K562 (cell line): ENCODE results near the gene SPEF1. TPM values are rescaled to one million over a fixed set of nuclear protein-coding genes. Genes with fewer than 3 reads are reported as not detected.

Experiments used
- CTCF ChIP-seq, 3 experiments: IDR thresholded peaks in 2 of 3; conservative IDR thresholded peaks in 1 of 3; 2 replicates each; pipeline ENCODE4 v1.5.1; 2011 to 2012; ENCODE audit warnings: low read length in 3 of 3, mild to moderate bottlenecking in 3 of 3, control low read depth in 2 of 3, improper control_type of control experiment in 1 of 3, inconsistent platforms in 1 of 3, low read depth in 1 of 3, mixed read lengths in 1 of 3, moderate library complexity in 1 of 3; ENCODE audit not compliant: insufficient read depth in 2 of 3
- ZNF395 ChIP-seq: fragments of 200-800 bp; sonication (Bioruptor generic); IDR thresholded peaks from 2 replicates; pipeline ENCODE4 v1.6.1; 2017; ENCODE audit warnings: missing genetic modification characterization, missing compliant biosample characterization
- ZNF639 ChIP-seq, 2 experiments: fragments of 200-800 bp in 1 of 2; sonication (Bioruptor generic) in 1 of 2; sonication (generic) in 1 of 2; formaldehyde crosslinking in 1 of 2; IDR thresholded peaks in 1 of 2; conservative IDR thresholded peaks in 1 of 2; 2 replicates each; pipeline versions ENCODE4 v1.5.0 to v1.6.1; 2016 to 2020; ENCODE audit warnings: missing compliant biosample characterization in 1 of 2, missing genetic modification characterization in 1 of 2, missing genetic modification reagents in 1 of 2
- polyA plus RNA-seq, 8 experiments: library from polyadenylated mRNA; depleted of rRNA in 4 of 8; stranded (reverse) in 5 of 8; unstranded in 3 of 8; fragments of >200 nt; fragmentation: Nextera tagmentation in 2 of 8; fragmentation: Illumina TruSeq in 1 of 8; extraction: Ambion mirVana in 2 of 8; extraction: Trizol in 1 of 8; gene quantifications; 2 replicates each; pipeline versions ENCODE4 v1.2.1 to v1.2.3, GENCODE V29; 2011 to 2014; ENCODE audit warnings: inconsistent platforms in 1 of 8, missing spikeins in 1 of 8
- total RNA-seq, 7 experiments: library from RNA; depleted of rRNA in 6 of 7; stranded (reverse); fragments of >200 nt in 6 of 7; fragmentation: Illumina TruSeq in 2 of 7; extraction: Trizol in 2 of 7; gene quantifications; 2 replicates each; pipeline versions ENCODE4 v1.2.1 to v1.2.3, GENCODE V29; 2011 to 2021; ENCODE audit warnings: low replicate concordance in 1 of 7

SPEF1 gene
- total and polyA plus RNA-seq, 9 of the 15 experiments (the other 6 are each of a cell fraction or from before 2014, with no cell fraction given) = not detected

- TF ChIP-seq CTCF (IDR thresholded peaks at IDR 0.05 in 2 of 3, conservative IDR thresholded peaks at IDR 0.05 in 1 of 3; ENCODE audit: insufficient read depth in 2 of 3, low read depth in 1 of 3, low read length in 3 of 3) = peak; percentile 53 to 99 (median 88)
- TF ChIP-seq ZNF395 (CRISPR knock-in tag) = peak; percentile 52; the same call in 1 of the 2 replicates
- peak in 1 of 2 experiments; percentile 77; a peak in 2 of 4 replicates for TF ChIP-seq ZNF639 (CRISPR knock-in tag; conservative IDR thresholded peaks at IDR 0.05 in 1 of 2, IDR thresholded peaks at IDR 0.05 in 1 of 2)
These were observed 5.5 kb upstream of the SPEF1 start, which contains the start of gene CENPB (continued) for GRCh38 chr20:3786665-3787323.
